GM18508 (cell line): ENCODE data around the gene SRPK3.
"Not testable (repeated sequence)": the region's sequence is repeated elsewhere in the genome, so short reads cannot be mapped to it uniquely, and the experiment has no call there.

ENCODE experiments used
- ATAC-seq: cut with Tn5 transposase; IDR thresholded peaks from one replicate; pipeline ENCODE4 v1.9.1; 2021; ENCODE audit warnings: moderate number of reproducible peaks; ENCODE audit not compliant: insufficient read depth, unreplicated experiment

SRPK3 gene

GRCh38 chrX:153745067-153745433 lies 35.8 kb upstream of the SRPK3 start:
- ATAC-seq = not testable (repeated sequence)

DNA sequence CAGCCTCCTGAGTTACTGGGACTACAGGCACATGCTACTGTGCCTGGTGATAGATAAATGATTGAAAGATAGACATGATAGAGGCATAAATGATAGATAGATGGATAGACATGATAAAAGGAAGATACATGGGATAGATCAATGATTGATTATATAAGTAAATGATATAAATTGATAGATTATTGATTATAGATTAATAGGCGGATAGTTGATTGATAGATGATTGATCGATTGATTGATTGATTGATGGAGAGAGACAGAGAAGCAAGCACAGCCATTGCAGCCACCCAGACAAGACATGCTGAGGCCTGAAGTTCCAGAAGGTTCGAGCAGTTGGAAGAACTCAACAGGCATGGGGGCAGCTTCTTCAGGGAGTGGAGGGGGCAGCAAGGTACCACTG lies 34.5 kb upstream of the SRPK3 start:
- ATAC-seq = no peak

DNA sequence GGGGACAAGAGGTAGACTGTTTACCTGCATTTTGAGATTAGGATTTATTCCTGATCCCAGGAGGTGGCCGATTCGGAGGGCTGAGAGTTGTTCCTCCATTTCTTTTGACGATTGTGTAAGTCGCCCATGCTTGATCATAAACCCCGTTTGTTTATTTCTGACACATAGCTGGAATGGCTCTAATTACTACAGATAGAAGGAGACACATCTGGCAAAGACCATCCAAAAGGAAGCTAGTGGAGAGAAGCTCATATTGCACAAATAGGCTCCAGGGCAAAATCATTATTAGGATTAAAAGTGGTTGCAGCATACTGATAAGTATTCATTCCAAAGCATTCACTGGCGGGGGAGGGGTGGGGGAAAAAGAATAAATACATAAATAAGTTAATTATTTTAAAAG lies 33.9 kb upstream of the SRPK3 start:
- ATAC-seq = not testable (repeated sequence)

DNA sequence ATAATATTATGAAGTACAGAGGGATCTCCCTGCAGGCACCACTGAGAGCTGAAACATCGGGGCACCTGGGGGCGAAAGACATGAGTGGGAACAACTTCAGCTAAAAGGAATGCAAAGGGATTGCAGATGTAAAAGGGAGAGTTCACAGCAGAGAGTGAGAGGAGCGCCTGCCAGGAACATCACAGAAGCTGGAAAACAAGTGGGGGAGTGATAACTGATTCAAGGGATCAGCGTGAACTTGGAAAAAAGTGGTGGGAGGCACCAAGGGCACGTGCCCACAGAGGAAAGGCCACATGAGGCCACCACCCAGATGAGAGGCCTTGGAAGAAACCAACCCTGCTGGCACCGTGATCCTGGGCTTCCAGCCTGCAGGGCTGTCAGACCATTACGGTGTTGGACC lies 31.8 kb upstream of the SRPK3 start:
- not testable (repeated sequence) for ATAC-seq

GRCh38 chrX:153750127-153750774 lies 30.6 kb upstream of the SRPK3 start:
- no peak for ATAC-seq

GRCh38 chrX:153755136-153755535 lies 25.7 kb upstream of the SRPK3 start:
- ATAC-seq = no peak

DNA sequence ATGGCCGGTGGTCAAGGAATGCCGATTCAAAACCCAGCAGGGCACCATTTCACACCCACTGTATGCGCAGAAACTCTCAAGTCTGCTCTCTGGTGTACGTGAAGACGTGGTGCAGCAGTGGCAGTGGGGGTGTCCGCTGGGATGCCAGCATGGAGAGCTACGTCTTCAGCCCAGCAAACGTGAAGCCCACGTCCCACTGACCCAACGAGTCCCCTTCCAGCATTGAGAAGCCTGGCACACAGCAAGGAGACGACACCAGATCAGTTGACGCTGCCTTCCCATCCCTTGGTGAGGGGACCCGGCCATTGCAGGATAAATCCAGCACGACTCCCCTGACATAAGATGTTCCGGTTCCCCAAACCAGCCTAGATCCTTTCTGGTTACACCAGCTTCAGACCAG lies 19.0 kb upstream of the SRPK3 start:
- ATAC-seq = no peak

DNA sequence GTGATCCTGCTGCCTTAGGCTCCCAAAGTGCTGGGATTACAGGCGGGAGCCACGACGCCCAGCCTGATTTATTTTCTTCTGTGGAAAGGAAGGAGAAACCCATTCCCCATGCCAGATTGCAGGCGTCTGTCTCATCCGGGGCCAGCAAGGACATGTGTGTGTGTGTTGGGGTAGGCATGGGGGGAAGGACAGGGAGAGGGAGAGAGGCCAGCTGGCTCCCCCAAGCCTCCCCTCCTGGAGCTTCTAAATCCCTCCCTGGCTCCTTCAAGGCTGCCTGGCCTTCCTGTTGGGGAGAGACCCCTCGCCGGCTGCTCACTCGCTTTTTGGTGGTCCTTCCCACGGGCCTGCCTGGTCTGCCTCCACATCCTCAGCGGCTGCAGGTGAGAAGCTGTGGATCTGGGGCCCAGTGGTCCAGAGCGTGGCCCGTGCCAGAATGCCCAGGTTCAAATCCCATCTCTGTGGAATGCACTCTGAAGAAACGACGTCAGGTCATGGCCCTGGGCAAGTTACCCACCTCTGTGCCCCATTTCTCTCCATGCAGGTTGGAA lies 18.1 kb upstream of the SRPK3 start:
- ATAC-seq = no peak

- no peak for ATAC-seq
Observed at GRCh38 chrX:153763298-153763932, 17.4 kb upstream of the SRPK3 start.

DNA sequence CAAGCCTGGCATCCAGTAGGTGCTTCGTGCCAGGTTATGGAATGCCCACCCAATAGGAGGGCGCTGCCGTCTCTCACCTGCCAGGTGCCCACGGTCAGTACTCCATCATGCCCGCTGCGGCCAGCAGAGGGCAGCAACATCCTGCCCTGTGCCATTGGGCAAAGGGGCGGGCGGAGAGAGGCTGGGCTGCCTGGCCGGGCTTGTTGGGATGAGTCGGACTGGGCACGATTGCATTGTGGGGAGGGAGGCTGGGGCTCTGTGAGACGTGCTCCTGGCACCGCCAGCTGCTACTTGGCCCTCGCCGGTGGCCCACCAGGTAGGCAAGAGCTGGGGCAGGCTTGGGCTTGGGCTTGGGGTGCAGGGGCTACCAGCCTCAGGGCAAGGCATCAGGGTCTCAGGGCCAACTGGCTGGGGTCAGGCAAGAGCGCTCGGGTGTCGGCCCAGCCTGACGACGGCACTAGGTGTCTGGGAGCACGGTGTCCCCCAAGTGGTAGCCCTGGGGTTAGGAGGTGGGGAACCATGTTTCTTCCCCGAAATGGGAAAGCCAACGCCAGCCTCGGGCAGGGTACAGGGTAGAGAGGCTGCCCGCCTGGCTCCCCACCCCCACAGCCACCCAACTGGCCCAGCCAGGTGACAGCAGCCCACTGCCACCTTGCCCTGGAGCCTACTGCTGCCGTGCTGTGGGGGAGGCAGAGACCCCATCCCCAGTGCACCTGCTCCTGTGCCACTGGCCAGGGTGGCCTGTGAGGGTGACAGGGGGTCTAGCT lies 16.7 kb upstream of the SRPK3 start, which contains the start of gene PLXNB3:
PLXNB3 (plus strand) TSS at position 261 of the 767 bp plus-strand sequence. CDS start 1,287 bp downstream, outside the sequence.
- no peak for ATAC-seq

GRCh38 chrX:153764786-153765137 lies 16.1 kb upstream of the SRPK3 start:
- ATAC-seq = no peak

DNA sequence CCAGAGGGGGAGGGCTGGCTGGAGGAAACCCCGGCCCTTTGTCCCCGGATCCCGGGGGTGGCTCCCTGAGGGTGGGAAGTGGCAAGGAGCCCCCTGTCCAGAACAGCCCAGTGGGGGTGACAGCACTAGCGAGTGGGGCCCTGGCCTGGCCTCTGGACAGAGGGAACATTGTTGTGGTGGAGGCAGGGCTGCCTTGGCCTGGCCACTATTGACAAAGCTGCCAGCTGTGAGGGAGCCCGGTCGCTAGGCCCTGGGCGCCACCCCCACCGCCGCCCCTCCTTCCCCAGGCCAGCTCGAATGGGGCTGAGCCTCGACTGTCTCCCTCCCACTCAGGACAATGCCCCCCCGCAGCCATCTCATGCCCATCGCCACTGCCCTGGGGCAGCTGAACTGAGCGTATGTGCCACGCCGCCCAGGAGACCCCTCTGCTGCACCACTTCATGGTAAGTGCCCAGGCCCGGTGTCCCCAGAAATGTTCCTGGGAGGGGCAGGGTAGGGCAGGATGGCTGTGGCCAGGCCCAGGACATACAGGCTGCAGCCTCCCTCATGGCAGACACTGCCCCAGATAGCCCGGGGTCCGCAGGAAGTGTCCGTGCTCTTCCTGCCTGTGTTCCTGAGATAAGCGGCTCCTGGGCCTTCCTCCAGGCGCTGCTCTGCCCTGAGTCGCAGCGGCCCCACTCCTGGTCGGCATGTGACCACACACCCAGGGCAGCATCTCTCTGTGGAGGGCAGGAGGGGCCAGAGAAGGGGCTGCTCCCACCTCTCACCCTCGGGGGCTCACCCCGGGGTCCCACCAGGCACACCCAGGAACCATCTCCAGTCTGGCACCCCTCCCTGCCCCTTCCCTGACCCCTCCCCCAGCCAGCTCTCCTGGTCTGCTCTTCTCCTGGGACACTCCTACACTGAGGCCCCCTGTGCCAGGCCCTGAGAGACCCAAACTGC lies 15.4 kb upstream of the SRPK3 start:
- no peak for ATAC-seq

GRCh38 chrX:153766098-153766817 lies 14.6 kb upstream of the SRPK3 start:
- no peak for ATAC-seq

GRCh38 chrX:153766871-153767673 lies 13.8 kb upstream of the SRPK3 start:
- no peak for ATAC-seq

DNA sequence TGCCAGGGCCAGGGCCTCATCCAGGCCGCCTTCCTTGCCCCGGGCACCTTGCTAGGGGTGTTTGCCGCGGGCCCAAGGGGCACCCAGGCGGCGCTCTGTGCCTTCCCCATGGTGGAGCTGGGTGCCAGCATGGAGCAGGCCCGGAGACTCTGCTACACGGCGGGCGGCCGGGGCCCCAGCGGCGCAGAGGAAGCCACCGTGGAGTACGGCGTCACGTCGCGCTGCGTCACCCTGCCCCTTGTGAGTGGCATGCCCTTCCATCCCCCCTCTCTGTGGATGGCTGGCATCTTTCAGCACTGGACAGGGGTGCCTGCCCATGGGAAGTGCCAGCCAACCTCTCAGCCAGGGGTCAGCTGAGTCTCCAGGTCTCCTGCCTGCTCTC lies 13.2 kb upstream of the SRPK3 start:
- no peak for ATAC-seq

GRCh38 chrX:153768311-153769157 lies 12.3 kb upstream of the SRPK3 start:
- no peak for ATAC-seq

- no peak for ATAC-seq
Observed at GRCh38 chrX:153769158-153769864, 11.5 kb upstream of the SRPK3 start.
